Glomerular visceral epithelial cell (primary cell): Measurements from ENCODE around the gene KRT78.
A peak's percentile ranks its signal among the peaks of the same experiment; 100 is the strongest.
"Not testable (repeated sequence)": the region's sequence is repeated elsewhere in the genome, so short reads cannot be mapped to it uniquely, and the experiment has no call there.

Experiments used
- DNase-seq: peaks from one replicate; pipeline ENCODE4 v3.0.0-alpha.2; 2016; ENCODE audit errors: extremely low spot score

KRT78 gene

GRCh38 chr12:52796429-52796794 lies 52.4 kb downstream of the KRT78 start:
- no peak for DNase-seq

DNA sequence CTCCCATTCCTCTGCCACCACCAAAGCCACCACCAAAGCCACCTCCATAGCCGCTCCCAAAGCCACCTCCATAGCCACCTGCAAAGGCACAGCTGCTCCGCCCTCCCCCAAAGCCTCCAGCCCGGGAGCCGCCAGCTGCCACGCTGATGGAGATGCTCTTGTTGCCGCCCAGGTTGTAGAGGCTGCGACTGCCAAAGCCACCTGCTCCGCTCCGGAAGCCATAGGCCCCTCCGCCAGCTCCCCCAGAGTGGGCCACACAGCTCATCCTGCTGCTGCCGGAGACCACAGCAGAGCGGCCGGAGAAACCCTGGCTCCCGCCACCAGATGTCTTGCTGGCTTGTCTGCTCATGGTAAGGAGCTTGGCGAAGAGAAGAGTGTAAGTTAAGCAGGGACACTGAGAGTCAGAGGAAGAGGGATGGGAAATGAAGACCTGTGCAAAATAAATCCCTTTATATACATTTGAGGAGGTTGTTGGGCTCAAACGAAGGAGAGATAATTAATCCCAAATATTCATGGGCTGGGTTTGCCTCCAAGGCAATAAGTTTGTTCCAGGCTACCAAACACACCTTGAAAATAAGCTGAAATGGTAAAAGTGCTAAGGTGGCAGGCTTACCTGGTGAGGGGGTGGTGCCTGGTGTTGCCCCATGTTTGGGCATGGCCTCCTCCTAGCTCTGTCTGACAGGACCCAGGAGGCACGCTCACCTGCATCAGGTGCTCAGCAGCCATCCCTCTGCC lies 52.9 kb downstream of the KRT78 start, which contains the start of gene KRT3:
KRT3 (minus strand) TSS at position 424 of the 735 bp plus-strand sequence; CDS start at position 349, 75 bp downstream.
- DNase-seq = no peak

DNA sequence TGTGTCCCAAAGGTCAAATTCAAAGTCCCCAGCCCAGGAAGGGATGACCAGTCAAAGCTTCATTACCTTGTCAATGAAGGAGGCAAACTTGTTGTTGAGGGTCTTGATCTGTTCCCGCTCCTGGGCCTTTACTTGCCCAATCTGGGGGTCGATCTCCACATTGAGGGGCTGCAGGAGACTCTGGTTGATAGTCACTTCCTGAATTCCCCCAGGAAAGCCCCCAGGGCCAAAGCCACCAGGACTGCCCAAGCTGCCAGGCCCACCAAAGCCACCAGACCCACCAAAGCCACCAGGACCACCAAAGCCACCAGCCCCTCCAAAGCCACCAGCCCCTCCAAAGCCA lies 53.5 kb downstream of the KRT78 start:
- not testable (repeated sequence) for DNase-seq

- DNase-seq = peak; percentile 33
Observed at GRCh38 chr12:52794479-52795331, 54.1 kb downstream of the KRT78 start.

DNA sequence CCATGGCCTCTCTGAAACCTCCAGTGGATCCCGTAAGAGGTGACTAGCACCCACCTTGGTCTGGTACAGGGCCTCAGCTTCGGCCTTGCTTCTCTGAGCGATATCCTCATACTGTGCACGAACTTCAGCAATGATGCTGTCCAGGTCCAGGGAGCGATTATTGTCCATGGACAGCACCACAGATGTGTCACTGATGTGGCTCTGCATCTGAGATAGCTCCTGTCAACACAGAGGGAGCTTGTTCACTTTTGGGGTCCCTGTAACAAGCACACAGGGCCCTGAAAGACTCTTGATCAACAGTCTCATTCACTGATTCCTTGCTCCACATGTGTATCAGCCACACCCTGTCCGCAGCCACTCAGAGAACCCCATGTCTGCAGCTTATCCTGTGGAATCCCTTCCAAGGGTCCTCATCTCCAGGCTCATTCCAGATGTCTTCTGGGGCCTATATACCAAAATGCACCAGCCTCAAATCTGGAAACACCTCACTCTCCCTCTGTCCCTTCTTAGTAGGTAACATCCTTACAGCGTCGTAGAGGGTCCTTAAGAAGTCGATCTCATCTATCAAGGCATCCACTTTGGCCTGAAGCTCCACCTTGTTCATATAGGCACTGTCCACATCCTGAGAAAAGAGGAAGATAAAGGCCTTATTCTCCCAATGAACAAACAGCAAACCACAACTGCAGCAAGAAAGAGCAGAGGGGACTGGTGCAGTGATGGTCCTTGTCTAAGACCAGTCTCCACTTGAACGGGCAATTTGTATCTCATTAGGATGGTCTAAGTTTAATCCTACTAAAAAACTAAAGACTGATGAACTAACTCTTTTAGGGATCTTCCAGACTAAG lies 56.4 kb downstream of the KRT78 start:
- DNase-seq = no peak

DNA sequence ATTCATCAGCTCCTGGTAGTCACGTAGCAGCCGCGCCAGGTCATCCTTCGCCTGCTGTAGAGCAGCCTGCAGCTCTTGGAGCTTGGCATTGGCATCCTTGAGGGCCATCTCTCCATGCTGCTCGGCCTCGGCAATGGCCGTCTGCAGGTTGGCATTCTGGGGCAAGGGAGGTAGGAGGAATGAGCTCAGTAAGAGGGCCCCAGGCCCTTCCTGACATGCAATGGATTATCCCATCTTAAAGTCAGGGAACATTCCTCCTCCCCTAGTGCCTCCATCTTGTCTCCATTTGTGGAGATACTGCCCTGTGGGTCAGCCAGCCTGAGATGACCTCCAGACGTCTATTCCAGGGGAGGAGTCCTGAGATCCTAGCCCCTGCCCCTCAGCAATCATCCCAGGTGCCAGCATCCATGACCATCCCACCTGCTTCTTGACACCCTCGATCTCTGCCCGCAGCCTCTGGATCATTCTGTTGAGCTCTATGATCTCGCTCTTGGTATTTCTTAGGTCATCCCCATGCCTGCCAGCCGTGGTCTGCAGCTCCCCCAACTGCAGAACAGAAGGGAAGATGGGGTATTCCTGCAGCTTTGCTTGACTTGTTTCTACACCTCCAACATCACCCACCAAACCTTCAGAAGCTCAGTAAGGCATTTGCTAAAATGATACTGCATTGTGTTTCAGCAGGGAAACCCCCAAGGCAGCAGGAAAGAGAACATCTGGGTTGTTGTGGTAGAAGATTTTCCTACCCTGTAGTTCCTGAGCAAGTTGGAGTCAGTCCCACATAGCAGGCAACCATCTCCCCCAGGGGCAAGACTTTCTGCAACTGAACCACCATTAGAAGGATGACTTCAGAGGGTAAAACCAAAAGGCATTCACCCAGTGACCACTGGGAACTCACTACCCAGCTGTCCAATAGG lies 57.3 kb downstream of the KRT78 start:
- peak; percentile 20 for DNase-seq

DNA sequence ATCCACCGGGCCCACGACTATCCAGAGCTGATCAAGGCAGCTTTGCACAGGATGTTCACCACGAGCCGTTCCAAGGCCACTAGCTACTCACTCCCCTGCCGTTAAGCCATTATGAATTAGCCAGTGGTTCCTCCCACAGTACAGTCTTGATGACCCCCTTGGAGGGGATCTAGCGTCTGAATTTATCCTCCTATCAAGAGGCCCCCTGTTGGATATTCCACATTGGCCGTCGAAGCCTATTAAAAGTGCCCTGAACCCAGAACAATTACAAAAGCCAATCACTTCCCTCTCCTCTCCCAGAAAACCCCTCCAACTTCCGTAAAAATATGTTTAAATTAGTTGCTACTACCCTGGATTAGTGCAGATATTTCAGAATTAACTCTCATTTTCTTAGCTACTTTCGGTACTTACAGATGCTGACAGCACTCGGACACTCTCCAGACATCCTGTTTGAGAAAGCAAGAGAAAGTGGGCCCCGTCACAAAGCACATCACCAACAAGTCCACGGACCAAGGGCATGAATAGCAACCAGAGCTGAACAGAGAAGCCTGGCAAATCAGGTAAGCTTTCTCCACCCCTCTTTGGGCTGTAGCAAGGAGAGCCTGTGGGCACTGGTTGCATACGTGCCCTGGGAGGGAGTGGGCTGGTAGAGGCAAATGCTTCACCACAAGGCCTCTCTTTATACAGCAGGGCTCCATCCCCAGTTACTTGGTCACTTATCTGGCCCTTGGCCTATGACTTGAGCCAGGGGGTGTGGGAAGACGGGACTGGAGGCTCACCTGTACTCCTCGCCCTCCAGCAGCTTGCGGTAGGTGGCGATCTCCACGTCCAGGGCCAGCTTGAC lies 58.1 kb downstream of the KRT78 start:
- DNase-seq = no peak

DNA sequence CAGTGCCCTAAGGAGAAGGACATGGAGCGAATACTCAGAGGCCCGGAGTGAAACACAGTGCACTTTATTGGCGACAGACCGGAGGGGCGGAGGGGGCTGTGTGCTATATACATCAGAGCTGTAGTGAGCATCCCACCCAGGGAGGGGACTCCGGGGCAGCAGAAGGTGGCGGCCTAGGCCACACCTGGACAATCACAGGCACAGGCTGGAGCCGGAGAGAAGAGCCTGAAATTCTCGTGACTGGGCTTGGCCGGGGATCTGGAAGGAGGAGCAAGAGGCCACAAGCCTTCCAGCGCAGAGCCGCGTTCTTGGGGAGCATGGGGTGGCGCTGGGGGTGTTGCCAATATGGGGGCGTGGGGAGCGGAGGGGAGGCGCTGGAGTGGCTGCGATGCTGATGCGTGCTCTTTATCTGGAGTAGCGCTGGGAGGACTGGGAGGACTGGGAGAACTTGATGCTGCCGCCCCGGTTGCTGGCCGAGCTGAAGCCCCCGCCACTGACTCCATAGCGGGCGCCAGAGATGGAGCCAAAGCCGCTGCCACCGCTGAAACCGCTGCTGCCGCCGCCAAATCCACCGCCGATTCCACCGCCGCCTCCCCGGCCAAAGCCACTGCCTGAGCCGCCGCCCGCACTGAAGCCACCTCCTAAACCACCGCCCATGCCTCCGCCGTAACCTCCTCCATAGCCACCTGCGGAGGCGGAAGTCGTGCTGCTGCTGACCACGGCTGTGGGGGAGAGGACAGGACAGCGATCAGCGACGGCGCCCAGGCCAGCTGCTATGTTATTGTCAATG lies 59.0 kb downstream of the KRT78 start:
- DNase-seq = no peak

DNA sequence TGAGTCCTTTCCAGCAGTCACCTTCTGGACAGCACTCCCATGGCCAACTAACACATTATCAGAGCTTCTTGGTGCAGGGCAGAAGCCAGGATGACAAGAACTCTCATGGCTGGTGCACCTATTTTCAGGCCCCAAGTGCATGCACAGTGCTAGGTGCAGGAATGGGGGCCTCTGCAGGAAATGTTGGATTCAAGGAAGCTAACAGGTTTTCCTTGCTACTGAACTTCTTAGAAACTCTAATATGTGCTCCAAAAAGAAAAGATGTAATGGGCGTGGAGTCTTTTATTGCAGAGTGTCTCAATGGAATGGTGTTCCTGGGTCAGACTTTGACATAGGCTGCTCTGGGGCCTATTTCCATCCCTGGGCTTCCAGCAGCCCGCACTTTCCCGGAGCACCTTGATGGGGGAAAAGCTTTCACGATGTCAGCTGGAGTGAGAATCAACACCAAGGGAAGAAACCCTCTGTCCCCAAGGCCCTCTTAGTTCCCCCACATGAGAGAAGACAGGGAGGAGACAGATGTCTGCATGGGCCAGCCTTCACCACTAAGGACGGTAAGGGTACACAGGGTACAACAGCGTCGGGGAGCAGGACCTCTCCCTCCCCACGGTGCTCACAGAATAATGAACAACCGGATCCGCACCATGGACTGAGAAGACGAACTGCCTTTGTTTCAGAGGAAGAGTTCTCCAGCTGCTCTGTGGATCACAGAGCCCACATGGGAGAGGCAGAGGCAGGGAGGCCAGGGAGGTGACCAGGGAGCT lies 59.7 kb downstream of the KRT78 start:
- DNase-seq = no peak

- DNase-seq = no peak
Observed at GRCh38 chr12:52788192-52788875, 60.5 kb downstream of the KRT78 start.
